GM12878 (cell line): ENCODE results near the gene BMPR1B. TPM values are rescaled to one million over a fixed set of nuclear protein-coding genes. Genes with fewer than 3 reads are reported as not detected.

Experiments used
- ATF7 ChIP-seq: fragments of 450-650 bp; IDR thresholded peaks from 2 replicates; pipeline ENCODE4 v1.6.1; 2016; ENCODE audit warnings: low read depth, mild to moderate bottlenecking
- CEBPB ChIP-seq, 2 experiments: fragments of 150-350 bp in 1 of 2; IDR thresholded peaks; 2 replicates each; pipeline ENCODE4 v1.6.1; 2012 to 2014; ENCODE audit warnings: low read depth in 2 of 2, low read length in 2 of 2, borderline replicate concordance in 1 of 2, inconsistent platforms in 1 of 2
- CEBPZ ChIP-seq: fragments of 150-350 bp; IDR thresholded peaks from 2 replicates; pipeline ENCODE4 v1.6.1; 2016; ENCODE audit warnings: low read depth, low read length
- CUX1 ChIP-seq: IDR thresholded peaks from 2 replicates; pipeline ENCODE4 v1.6.1; 2012; ENCODE audit warnings: improper control_type of control experiment, low read depth, low read length; ENCODE audit not compliant: insufficient replicate concordance
- HDAC2 ChIP-seq: fragments of 200-600 bp; sonication (generic); IDR thresholded peaks from 2 replicates; pipeline ENCODE4 v1.6.1; 2017
- LARP7 ChIP-seq: fragments of 450-650 bp; IDR thresholded peaks from 2 replicates; pipeline ENCODE4 v1.6.1; 2017; ENCODE audit warnings: mild to moderate bottlenecking
- PAX8 ChIP-seq: fragments of 450-650 bp; IDR thresholded peaks from 2 replicates; pipeline ENCODE4 v1.6.1; 2017; ENCODE audit warnings: mild to moderate bottlenecking, moderate library complexity
- RB1 ChIP-seq: fragments of 450-650 bp; formaldehyde crosslinking; IDR thresholded peaks from 2 replicates; pipeline ENCODE4 v1.6.1; 2017; ENCODE audit warnings: mild to moderate bottlenecking, borderline replicate concordance
- ZBED1 ChIP-seq: IDR thresholded peaks from 2 replicates; pipeline ENCODE4 v1.6.1; 2016; ENCODE audit warnings: borderline replicate concordance
- ZNF274 ChIP-seq: IDR thresholded peaks from one replicate; pipeline ENCODE4 v1.8.0; 2011; ENCODE audit not compliant: insufficient read length, insufficient read depth
- ZNF687 ChIP-seq: fragments of 450-650 bp; IDR thresholded peaks from 2 replicates; pipeline ENCODE4 v1.6.1; 2017; ENCODE audit warnings: mild to moderate bottlenecking, moderate library complexity
- polyA plus RNA-seq, 11 experiments: library from polyadenylated mRNA; depleted of rRNA in 4 of 11; unstranded in 6 of 11; stranded (reverse) in 5 of 11; fragments of >200 nt; fragmentation: Nextera tagmentation in 4 of 11; fragmentation: Illumina TruSeq in 1 of 11; extraction: Ambion mirVana in 4 of 11; extraction: Trizol in 1 of 11; gene quantifications; 1 replicate in 1 of 11; 2 replicates in 10 of 11; pipeline versions ENCODE4 v1.2.1 to v1.2.3, GENCODE V29; 2011 to 2016; ENCODE audit warnings: inconsistent platforms in 2 of 11, missing spikeins in 2 of 11, low read depth in 1 of 11
- total RNA-seq, 4 experiments: library from RNA; depleted of rRNA in 3 of 4; stranded (reverse); fragments of >200 nt in 3 of 4; fragmentation: Illumina TruSeq in 1 of 4; extraction: Trizol in 1 of 4; gene quantifications; 2 replicates each; pipeline versions ENCODE4 v1.2.1 to v1.2.3, GENCODE V29; 2013 to 2021

The BMPR1B gene
- total and polyA plus RNA-seq, 10 of the 15 experiments (the other 5 are each of a cell fraction or from before 2014, with no cell fraction given) = not detected

GRCh38 chr4:95018785-95019184 is 261.0 kb downstream of the BMPR1B start (continued):
- no peak for TF ChIP-seq CUX1
- TF ChIP-seq ATF7 = no peak
- TF ChIP-seq HDAC2 = no peak
- TF ChIP-seq LARP7 = no peak
- no peak for TF ChIP-seq CEBPB (IDR thresholded peaks at IDR 0.05; ENCODE audit: borderline replicate concordance in 1 of 2, low read depth in 2 of 2, low read length in 2 of 2)
- no peak for TF ChIP-seq ZBED1
- TF ChIP-seq PAX8 = no peak
- TF ChIP-seq RB1 = no peak
- no peak for TF ChIP-seq ZNF687
- TF ChIP-seq ZNF274 = no peak
- no peak for TF ChIP-seq CEBPZ
- TF ChIP-seq, all 136 proteins: peak for 0
